ENCODE data around the gene NEDD4L.

The NEDD4L gene

GRCh38 chr18:58144671-58145285 is 100.8 kb downstream of the NEDD4L start:
- Histone ChIP-seq H3K4me3 (ENCODE audit: insufficient read length, low read depth) (no peak overlapping the region), H3K9ac (ENCODE audit: insufficient read length, low read depth) (no peak overlapping the region), H3K36me3 (ENCODE audit: insufficient read depth, insufficient read length, low read length) (no peaks in the 10 kb centered on the region), H3K9me3 (ENCODE audit: insufficient read depth, low read length) (no peaks in the 10 kb centered on the region), H3K27me3 (ENCODE audit: insufficient read depth, insufficient read length) (no peaks in the 10 kb centered on the region), H3K4me1 (ENCODE audit: insufficient read depth, insufficient read length) (no peaks in the 10 kb centered on the region)
- DNase-seq (ENCODE audit: low read depth, low spot score): no peak
- TF ChIP-seq ZNF274 (IDR thresholded peaks at IDR 0.05; ENCODE audit: low read depth, low read length) (no peak), SUZ12 (IDR thresholded peaks at IDR 0.05; ENCODE audit: extremely low read depth, insufficient read depth, insufficient read length) (no peak), YY1 (IDR thresholded peaks at IDR 0.05; ENCODE audit: insufficient read depth, insufficient read length) (no peak)

GRCh38 chr18:58146099-58146498 is 102.1 kb downstream of the NEDD4L start:
- Histone ChIP-seq H3K36me3 (ENCODE audit: insufficient read depth, insufficient read length, low read length) (no peaks in the 10 kb centered on the region), H3K9me3 (ENCODE audit: insufficient read depth, low read length) (no peaks in the 10 kb centered on the region), H3K4me3 (ENCODE audit: insufficient read length, low read depth) (no peak overlapping the region), H3K9ac (ENCODE audit: insufficient read length, low read depth) (no peak overlapping the region), H3K27me3 (ENCODE audit: insufficient read depth, insufficient read length) (no peaks in the 10 kb centered on the region), H3K4me1 (ENCODE audit: insufficient read depth, insufficient read length) (no peaks in the 10 kb centered on the region)
- TF ChIP-seq ZNF274 (IDR thresholded peaks at IDR 0.05; ENCODE audit: low read depth, low read length) (no peak), SUZ12 (IDR thresholded peaks at IDR 0.05; ENCODE audit: extremely low read depth, insufficient read depth, insufficient read length) (no peak), YY1 (IDR thresholded peaks at IDR 0.05; ENCODE audit: insufficient read depth, insufficient read length) (no peak)
- no peak for DNase-seq (ENCODE audit: low read depth, low spot score)

- DNase-seq (ENCODE audit: low read depth, low spot score): no peak
- no peak overlapping the region for H3K4me3 ChIP-seq (ENCODE audit: insufficient read length, low read depth)
These were observed 105.0 kb downstream of the NEDD4L start for GRCh38 chr18:58148954-58149471.

GRCh38 chr18:58150772-58151171 is 106.7 kb downstream of the NEDD4L start:
- Histone ChIP-seq H3K4me3 (ENCODE audit: insufficient read length, low read depth) (no peak overlapping the region), H3K4me1 (ENCODE audit: insufficient read depth, insufficient read length) (no peaks in the 10 kb centered on the region), H3K36me3 (ENCODE audit: insufficient read depth, insufficient read length, low read length) (no peaks in the 10 kb centered on the region), H3K27me3 (ENCODE audit: insufficient read depth, insufficient read length) (no peaks in the 10 kb centered on the region), H3K9me3 (ENCODE audit: insufficient read depth, low read length) (no peaks in the 10 kb centered on the region), H3K9ac (ENCODE audit: insufficient read length, low read depth) (no peak overlapping the region)
- TF ChIP-seq YY1 (IDR thresholded peaks at IDR 0.05; ENCODE audit: insufficient read depth, insufficient read length) (no peak), SUZ12 (IDR thresholded peaks at IDR 0.05; ENCODE audit: extremely low read depth, insufficient read depth, insufficient read length) (no peak), ZNF274 (IDR thresholded peaks at IDR 0.05; ENCODE audit: low read depth, low read length) (no peak)
- DNase-seq (ENCODE audit: low read depth, low spot score): no peak

More at GRCh38 chr18:58148954-58149471, 105.0 kb downstream of the NEDD4L start:
- Histone ChIP-seq H3K36me3 (ENCODE audit: insufficient read depth, insufficient read length, low read length) (no peaks in the 10 kb centered on the region), H3K9me3 (ENCODE audit: insufficient read depth, low read length) (no peaks in the 10 kb centered on the region), H3K4me1 (ENCODE audit: insufficient read depth, insufficient read length) (no peaks in the 10 kb centered on the region), H3K9ac (ENCODE audit: insufficient read length, low read depth) (no peak overlapping the region), H3K27me3 (ENCODE audit: insufficient read depth, insufficient read length) (no peaks in the 10 kb centered on the region)
- TF ChIP-seq SUZ12 (IDR thresholded peaks at IDR 0.05; ENCODE audit: extremely low read depth, insufficient read depth, insufficient read length) (no peak), YY1 (IDR thresholded peaks at IDR 0.05; ENCODE audit: insufficient read depth, insufficient read length) (no peak), ZNF274 (IDR thresholded peaks at IDR 0.05; ENCODE audit: low read depth, low read length) (no peak)

GRCh38 chr18:58152216-58152615 is 108.2 kb downstream of the NEDD4L start:
- no peak overlapping the region for H3K4me3 ChIP-seq (ENCODE audit: insufficient read length, low read depth)
- no peaks in the 10 kb centered on the region for H3K27me3 ChIP-seq (ENCODE audit: insufficient read depth, insufficient read length)
- no peaks in the 10 kb centered on the region for H3K4me1 ChIP-seq (ENCODE audit: insufficient read depth, insufficient read length)
- H3K9me3 ChIP-seq (ENCODE audit: insufficient read depth, low read length): no peaks in the 10 kb centered on the region
- TF ChIP-seq YY1 (IDR thresholded peaks at IDR 0.05; ENCODE audit: insufficient read depth, insufficient read length) (no peak), ZNF274 (IDR thresholded peaks at IDR 0.05; ENCODE audit: low read depth, low read length) (no peak), SUZ12 (IDR thresholded peaks at IDR 0.05; ENCODE audit: extremely low read depth, insufficient read depth, insufficient read length) (no peak)
- H3K36me3 ChIP-seq (ENCODE audit: insufficient read depth, insufficient read length, low read length): no peaks in the 10 kb centered on the region
- no peak overlapping the region for H3K9ac ChIP-seq (ENCODE audit: insufficient read length, low read depth)
- DNase-seq (ENCODE audit: low read depth, low spot score): no peak

- H3K4me3 ChIP-seq (ENCODE audit: insufficient read length, low read depth): no peak overlapping the region
- H3K36me3 ChIP-seq (ENCODE audit: insufficient read depth, insufficient read length, low read length): no peaks in the 10 kb centered on the region
- no peaks in the 10 kb centered on the region for H3K4me1 ChIP-seq (ENCODE audit: insufficient read depth, insufficient read length)
- no peaks in the 10 kb centered on the region for H3K9me3 ChIP-seq (ENCODE audit: insufficient read depth, low read length)
- H3K27me3 ChIP-seq (ENCODE audit: insufficient read depth, insufficient read length): no peaks in the 10 kb centered on the region
- no peak for DNase-seq (ENCODE audit: low read depth, low spot score)
- TF ChIP-seq YY1 (IDR thresholded peaks at IDR 0.05; ENCODE audit: insufficient read depth, insufficient read length): no peak
- no peak overlapping the region for H3K9ac ChIP-seq (ENCODE audit: insufficient read length, low read depth)
These were observed 108.9 kb downstream of the NEDD4L start for GRCh38 chr18:58152891-58153290.

- H3K4me1 ChIP-seq (ENCODE audit: insufficient read depth, insufficient read length): no peaks in the 10 kb centered on the region
- H3K9ac ChIP-seq (ENCODE audit: insufficient read length, low read depth): no peak overlapping the region
- no peaks in the 10 kb centered on the region for H3K27me3 ChIP-seq (ENCODE audit: insufficient read depth, insufficient read length)
- H3K36me3 ChIP-seq (ENCODE audit: insufficient read depth, insufficient read length, low read length): no peaks in the 10 kb centered on the region
- DNase-seq (ENCODE audit: low read depth, low spot score): no peak
- no peak overlapping the region for H3K4me3 ChIP-seq (ENCODE audit: insufficient read length, low read depth)
- TF ChIP-seq YY1 (IDR thresholded peaks at IDR 0.05; ENCODE audit: insufficient read depth, insufficient read length): no peak
- TF ChIP-seq SUZ12 (IDR thresholded peaks at IDR 0.05; ENCODE audit: extremely low read depth, insufficient read depth, insufficient read length): no peak
- no peak for TF ChIP-seq ZNF274 (IDR thresholded peaks at IDR 0.05; ENCODE audit: low read depth, low read length)
- H3K9me3 ChIP-seq (ENCODE audit: insufficient read depth, low read length): no peaks in the 10 kb centered on the region
These were observed 112.5 kb downstream of the NEDD4L start for GRCh38 chr18:58156516-58156915.

Measured in NT2/D1 (cell line).